Measurements from ENCODE around the gene CPXM2.

The CPXM2 gene

DNA sequence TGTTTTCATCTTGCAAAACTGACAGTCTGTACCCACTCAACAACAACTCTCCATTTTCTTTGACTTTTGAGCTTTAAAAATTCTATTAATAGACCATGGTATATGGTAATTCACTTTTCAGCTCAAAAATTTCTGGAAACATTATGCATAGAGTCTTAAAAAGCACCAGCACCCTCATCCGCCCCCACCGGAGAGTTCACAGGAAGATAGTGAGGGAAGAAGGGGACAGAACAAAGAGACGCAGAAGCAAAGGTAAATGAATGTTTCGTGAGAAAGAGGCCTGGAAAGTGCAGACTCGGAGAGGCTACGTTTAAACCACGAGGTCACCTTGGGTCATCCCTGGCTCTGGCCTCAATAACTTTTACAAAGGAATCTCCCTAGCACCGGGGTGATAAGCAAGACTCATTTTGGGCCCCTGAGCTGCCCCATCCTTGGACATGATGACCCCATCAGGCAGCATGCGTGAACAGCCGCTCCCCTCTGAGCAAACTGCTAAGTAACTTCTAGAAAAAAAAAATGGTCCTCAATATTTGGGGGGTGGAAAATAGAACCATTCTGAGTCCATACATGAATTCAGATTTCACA, 96.3 kb downstream of the CPXM2 start:
- H4K20me1 ChIP-seq = no peaks in the 10 kb centered on the region
- H3K4me2 ChIP-seq = no peak overlapping the region
- no peak overlapping the region for H3K4me3 ChIP-seq
- peaks cover 10% of the 10 kb centered on the region for H3K4me1 ChIP-seq
- no peaks in the 10 kb centered on the region for H3K27me3 ChIP-seq
- peaks cover 3% of the 10 kb centered on the region; the same call in 1 of the 2 replicates for H3K9me3 ChIP-seq
- H3K36me3 ChIP-seq = no peaks in the 10 kb centered on the region
- no peak overlapping the region for H3K9ac ChIP-seq
- H3K27ac ChIP-seq = no peak overlapping the region
- no peak for TF ChIP-seq Cebpa-rat (IDR thresholded peaks at IDR 0.05)

GRCh38 chr10:123792248-123792978, 99.2 kb downstream of the CPXM2 start:
- Histone ChIP-seq H3K9me3 (peaks cover 17% of the 10 kb centered on the region), H3K4me2 (peak overlapping the region; percentile 55), H3K4me3 (no peak overlapping the region), H3K9ac (no peak overlapping the region), H3K36me3 (no peaks in the 10 kb centered on the region), H4K20me1 (no peaks in the 10 kb centered on the region), H3K27ac (no peak overlapping the region), H3K4me1 (peaks cover 10% of the 10 kb centered on the region), H3K27me3 (no peaks in the 10 kb centered on the region)
- TF ChIP-seq Cebpa-rat (IDR thresholded peaks at IDR 0.05) = no peak

- TF ChIP-seq Cebpa-rat (IDR thresholded peaks at IDR 0.05) = no peak
- Histone ChIP-seq H3K4me3 (no peak overlapping the region), H3K27ac (no peak overlapping the region), H3K27me3 (no peaks in the 10 kb centered on the region), H4K20me1 (no peaks in the 10 kb centered on the region), H3K36me3 (no peaks in the 10 kb centered on the region), H3K9me3 (peaks cover 17% of the 10 kb centered on the region), H3K4me2 (no peak overlapping the region), H3K4me1 (peaks cover 10% of the 10 kb centered on the region), H3K9ac (no peak overlapping the region)
These were observed 101.3 kb downstream of the CPXM2 start for GRCh38 chr10:123790132-123790885.

DNA sequence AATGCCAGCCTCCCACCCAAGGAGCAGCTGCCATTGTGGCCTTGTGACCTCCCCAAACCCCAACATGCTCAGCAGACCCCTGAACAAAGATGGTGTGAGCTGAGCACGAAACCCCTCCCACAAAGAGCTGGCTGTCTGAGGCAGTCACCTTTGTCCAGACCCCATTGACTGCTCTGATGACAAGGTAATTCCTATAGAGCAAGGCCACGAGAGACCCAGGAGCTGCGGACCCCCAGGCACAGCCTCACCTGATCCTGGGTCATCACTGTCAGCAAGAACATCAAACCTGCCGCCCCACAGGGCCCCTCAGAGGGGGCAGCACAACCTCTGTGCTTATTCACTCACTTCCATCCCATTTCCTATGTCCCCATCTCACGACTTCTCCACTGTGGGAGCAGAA, 102.6 kb downstream of the CPXM2 start:
- no peak overlapping the region for H3K27ac ChIP-seq
- H3K4me1 ChIP-seq = peaks cover 10% of the 10 kb centered on the region
- H3K36me3 ChIP-seq = no peaks in the 10 kb centered on the region
- H4K20me1 ChIP-seq = no peaks in the 10 kb centered on the region
- H3K4me3 ChIP-seq = no peak overlapping the region
- no peaks in the 10 kb centered on the region for H3K27me3 ChIP-seq
- peaks cover 17% of the 10 kb centered on the region for H3K9me3 ChIP-seq
- TF ChIP-seq Cebpa-rat (IDR thresholded peaks at IDR 0.05) = no peak
- no peak overlapping the region for H3K4me2 ChIP-seq
- H3K9ac ChIP-seq = no peak overlapping the region

GRCh38 chr10:123787566-123787965, 104.0 kb downstream of the CPXM2 start:
- H3K27me3 ChIP-seq = no peaks in the 10 kb centered on the region
- peaks cover 6% of the 10 kb centered on the region for H3K4me1 ChIP-seq
- peaks cover 17% of the 10 kb centered on the region for H3K9me3 ChIP-seq
- TF ChIP-seq Cebpa-rat (IDR thresholded peaks at IDR 0.05) = no peak
- no peak overlapping the region for H3K4me3 ChIP-seq
- H3K9ac ChIP-seq = no peak overlapping the region
- H4K20me1 ChIP-seq = no peaks in the 10 kb centered on the region
- H3K36me3 ChIP-seq = no peaks in the 10 kb centered on the region
- no peak overlapping the region for H3K4me2 ChIP-seq
- H3K27ac ChIP-seq = no peak overlapping the region

GRCh38 chr10:123786896-123787295, 104.7 kb downstream of the CPXM2 start:
- Histone ChIP-seq H3K27ac (no peak overlapping the region), H3K4me2 (no peak overlapping the region), H3K9ac (no peak overlapping the region), H3K36me3 (no peaks in the 10 kb centered on the region), H3K4me3 (no peak overlapping the region), H4K20me1 (no peaks in the 10 kb centered on the region), H3K27me3 (no peaks in the 10 kb centered on the region), H3K4me1 (no peaks in the 10 kb centered on the region), H3K9me3 (peaks cover 17% of the 10 kb centered on the region)
- no peak for TF ChIP-seq Cebpa-rat (IDR thresholded peaks at IDR 0.05)

- Histone ChIP-seq H3K9ac (no peak overlapping the region), H3K36me3 (no peaks in the 10 kb centered on the region), H3K4me1 (no peaks in the 10 kb centered on the region), H3K27me3 (no peaks in the 10 kb centered on the region), H3K27ac (no peak overlapping the region), H4K20me1 (no peaks in the 10 kb centered on the region), H3K4me2 (no peak overlapping the region), H3K9me3 (peaks cover 17% of the 10 kb centered on the region), H3K4me3 (no peak overlapping the region)
- no peak for TF ChIP-seq Cebpa-rat (IDR thresholded peaks at IDR 0.05)
These were observed 105.3 kb downstream of the CPXM2 start for GRCh38 chr10:123786306-123786705.

GRCh38 chr10:123784646-123785045, 107.0 kb downstream of the CPXM2 start:
- Histone ChIP-seq H4K20me1 (no peaks in the 10 kb centered on the region), H3K4me3 (no peak overlapping the region), H3K27me3 (peaks cover 4% of the 10 kb centered on the region; the same call in 1 of the 2 replicates), H3K9me3 (peaks cover 8% of the 10 kb centered on the region), H3K36me3 (no peaks in the 10 kb centered on the region), H3K4me2 (no peak overlapping the region), H3K4me1 (no peaks in the 10 kb centered on the region), H3K9ac (no peak overlapping the region), H3K27ac (no peak overlapping the region)
- TF ChIP-seq Cebpa-rat (IDR thresholded peaks at IDR 0.05) = no peak

DNA sequence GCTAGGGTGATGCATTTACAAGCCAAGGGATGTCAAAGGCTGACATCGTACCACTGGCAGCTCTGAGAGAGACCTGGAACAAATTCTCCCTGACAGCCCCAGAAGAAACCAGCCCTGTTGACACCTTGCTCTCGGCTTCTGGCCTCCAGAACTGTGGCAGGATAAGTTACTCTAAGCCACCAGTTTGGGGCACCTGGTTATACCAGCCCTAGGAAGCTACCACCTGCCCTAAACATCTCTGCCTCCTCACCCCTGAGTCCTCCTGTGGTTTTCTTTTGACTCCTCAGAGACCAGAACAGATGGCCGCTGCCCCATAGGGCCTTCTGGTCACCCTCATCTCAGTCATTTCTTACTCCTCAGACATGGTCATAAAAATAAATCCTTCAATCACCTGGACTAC, 107.4 kb downstream of the CPXM2 start:
- Histone ChIP-seq H3K4me3 (no peak overlapping the region), H3K9ac (no peak overlapping the region), H3K36me3 (no peaks in the 10 kb centered on the region), H4K20me1 (no peaks in the 10 kb centered on the region), H3K27ac (no peak overlapping the region), H3K9me3 (peaks cover 3% of the 10 kb centered on the region), H3K4me2 (no peak overlapping the region), H3K4me1 (no peaks in the 10 kb centered on the region), H3K27me3 (peaks cover 4% of the 10 kb centered on the region; the same call in 1 of the 2 replicates)
- TF ChIP-seq Cebpa-rat (IDR thresholded peaks at IDR 0.05) = no peak

DNA sequence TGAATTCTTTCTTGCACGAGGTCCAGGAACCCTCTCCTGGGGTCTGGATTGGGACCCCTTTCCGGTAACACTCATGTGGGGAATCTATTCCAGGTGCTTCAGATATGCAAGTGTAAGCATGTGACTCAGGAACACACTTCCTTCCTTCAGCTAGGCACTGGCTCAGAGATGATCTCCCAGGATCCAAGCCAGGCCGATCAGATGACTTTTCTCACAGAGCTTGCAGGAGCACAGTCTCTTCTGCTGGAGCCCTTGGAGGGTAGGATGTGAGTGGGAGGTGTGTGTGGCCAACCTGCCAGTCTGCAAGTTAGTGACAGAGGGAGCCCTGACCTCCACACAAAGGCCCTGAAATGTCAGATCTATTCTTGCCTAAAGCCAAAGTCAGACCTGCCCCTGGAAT, 108.3 kb downstream of the CPXM2 start:
- no peaks in the 10 kb centered on the region for H3K9me3 ChIP-seq
- H3K27ac ChIP-seq = no peak overlapping the region
- no peak for TF ChIP-seq Cebpa-rat (IDR thresholded peaks at IDR 0.05)
- peaks cover 14% of the 10 kb centered on the region for H3K27me3 ChIP-seq
- H3K36me3 ChIP-seq = no peaks in the 10 kb centered on the region
- no peaks in the 10 kb centered on the region for H3K4me1 ChIP-seq
- H3K4me3 ChIP-seq = no peak overlapping the region
- H3K4me2 ChIP-seq = no peak overlapping the region
- no peaks in the 10 kb centered on the region for H4K20me1 ChIP-seq
- no peak overlapping the region for H3K9ac ChIP-seq

Measured in BLaER1 (cell line).